ENCODE measurements around the gene MOB4. TPM values are rescaled to one million over a fixed set of nuclear protein-coding genes. Genes with fewer than 3 reads are reported as not detected.

Gene MOB4
- total RNA-seq, 4 donors from 2014 or later = 32.0 to 53.9 (median 36.8) TPM

GRCh38 chr2:197486175-197486574 lies 29.7 kb upstream of the MOB4 start:
- Histone ChIP-seq H3K36me3 (peaks cover 11 to 84% of the 10 kb centered on the region in 2 donors), H3K4me3 (no peak overlapping the region), H3K4me1 (no peaks in the 10 kb centered on the region), H3K27ac (no peak overlapping the region), H3K27me3 (no peaks in the 10 kb centered on the region), H3K9me3 (peaks cover 0 to 10% (median 0%) of the 10 kb centered on the region in 3 donors)
- TF ChIP-seq POLR2AphosphoS5 (IDR thresholded peaks at IDR 0.05) = no peak
- no peak for TF ChIP-seq EP300 (IDR thresholded peaks at IDR 0.05)
- no peak for TF ChIP-seq CTCF (IDR thresholded peaks at IDR 0.05)
- no peak for TF ChIP-seq POLR2A (IDR thresholded peaks at IDR 0.05)
- ATAC-seq = no peak
- WGBS, 2 donors (ENCODE audit: low coverage in 1 of 2) = 100% methylated on average over 1 of the region's 2 CpGs; no CpG with 5 or more reads in 1 of the 2 donors

- TF ChIP-seq POLR2AphosphoS5 (IDR thresholded peaks at IDR 0.05) = no peak
- no peak for TF ChIP-seq POLR2A (IDR thresholded peaks at IDR 0.05)
- no peak for TF ChIP-seq CTCF (IDR thresholded peaks at IDR 0.05)
- no peak for TF ChIP-seq EP300 (IDR thresholded peaks at IDR 0.05)
- Histone ChIP-seq H3K27me3 (no peaks in the 10 kb centered on the region), H3K4me1 (no peaks in the 10 kb centered on the region), H3K36me3 (peaks cover 11 to 91% of the 10 kb centered on the region in 2 donors), H3K27ac (peak overlapping the region in 1 of 4 donors; percentile 7), H3K9me3 (peaks cover 0 to 10% (median 0%) of the 10 kb centered on the region in 3 donors), H3K4me3 (no peak overlapping the region)
- 38 to 78% methylated on average over 1 to 4 of the region's 4 CpGs for WGBS, 2 donors (ENCODE audit: low coverage in 1 of 2)
- no peak for ATAC-seq
Measured at GRCh38 chr2:197487385-197487784, 28.5 kb upstream of the MOB4 start.

- H3K4me3 ChIP-seq = no peak overlapping the region
- H3K27me3 ChIP-seq = no peaks in the 10 kb centered on the region
- ATAC-seq = no peak
- H3K4me1 ChIP-seq = peaks cover 9 to 38% (median 15%) of the 10 kb centered on the region in 3 donors
- no peak overlapping the region for H3K27ac ChIP-seq
- peaks cover 6 to 65% of the 10 kb centered on the region in 2 donors for H3K36me3 ChIP-seq
- no peaks in the 10 kb centered on the region for H3K9me3 ChIP-seq
- WGBS, 2 donors (ENCODE audit: low coverage in 1 of 2) = 75 to 97% methylated on average over 1 to 2 of the region's 2 CpGs
- TF ChIP-seq POLR2A (IDR thresholded peaks at IDR 0.05) (no peak), POLR2AphosphoS5 (IDR thresholded peaks at IDR 0.05) (no peak), CTCF (IDR thresholded peaks at IDR 0.05) (no peak), EP300 (IDR thresholded peaks at IDR 0.05) (no peak)
Measured at GRCh38 chr2:197495433-197496134, 20.3 kb upstream of the MOB4 start.

GRCh38 chr2:197496695-197497094 lies 19.2 kb upstream of the MOB4 start:
- TF ChIP-seq POLR2AphosphoS5 (IDR thresholded peaks at IDR 0.05) = no peak
- TF ChIP-seq POLR2A (IDR thresholded peaks at IDR 0.05) = no peak
- TF ChIP-seq EP300 (IDR thresholded peaks at IDR 0.05) = no peak
- TF ChIP-seq CTCF (IDR thresholded peaks at IDR 0.05) = no peak
- Histone ChIP-seq H3K27me3 (no peaks in the 10 kb centered on the region), H3K4me1 (peaks cover 11 to 46% (median 21%) of the 10 kb centered on the region in 3 donors), H3K9me3 (no peaks in the 10 kb centered on the region), H3K4me3 (no peak overlapping the region), H3K36me3 (peaks cover 6 to 54% of the 10 kb centered on the region in 2 donors), H3K27ac (peak overlapping the region in 1 of 4 donors; percentile 4)
- ATAC-seq = no peak

GRCh38 chr2:197497326-197497725 lies 18.5 kb upstream of the MOB4 start:
- no peak for ATAC-seq
- 35% methylated on average over 2 of the region's 2 CpGs for WGBS, 2 donors (ENCODE audit: low coverage in 1 of 2)
- Histone ChIP-seq H3K27ac (peak overlapping the region in 1 of 4 donors; percentile 96), H3K9me3 (no peaks in the 10 kb centered on the region), H3K36me3 (peaks cover 6 to 52% of the 10 kb centered on the region in 2 donors), H3K4me1 (peaks cover 12 to 53% (median 21%) of the 10 kb centered on the region in 3 donors), H3K27me3 (no peaks in the 10 kb centered on the region), H3K4me3 (no peak overlapping the region)
- TF ChIP-seq POLR2A (IDR thresholded peaks at IDR 0.05) (no peak), CTCF (IDR thresholded peaks at IDR 0.05) (no peak), POLR2AphosphoS5 (IDR thresholded peaks at IDR 0.05) (no peak), EP300 (IDR thresholded peaks at IDR 0.05) (no peak)
